ENCODE measurements around the gene SBK1.

The SBK1 gene

GRCh38 chr16:28258567-28258966 lies 33.8 kb upstream of the SBK1 start:
- DNase-seq (ENCODE audit: extremely low spot score) = no peak

GRCh38 chr16:28259091-28259780 lies 33.1 kb upstream of the SBK1 start:
- CTCF ChIA-PET = no interaction called here
- POLR2A ChIA-PET = no interaction called here
- DNase-seq (ENCODE audit: extremely low spot score) = no peak
- TF ChIP-seq TARDBP (IDR thresholded peaks at IDR 0.05) (no peak), FOXM1 (IDR thresholded peaks at IDR 0.05; ENCODE audit: borderline replicate concordance) (no peak), SUZ12 (IDR thresholded peaks at IDR 0.05) (no peak), ZNF384 (IDR thresholded peaks at IDR 0.05) (no peak), FOXK2 (IDR thresholded peaks at IDR 0.05) (no peak), ARNT (IDR thresholded peaks at IDR 0.05) (no peak), SP1 (IDR thresholded peaks at IDR 0.05) (no peak), PKNOX1 (IDR thresholded peaks at IDR 0.05) (no peak), ELF4 (IDR thresholded peaks at IDR 0.05) (no peak)

More at GRCh38 chr16:28258567-28258966, 33.8 kb upstream of the SBK1 start:
- ChIA-PET POLR2A (no interaction called here), CTCF (no interaction called here)
- no peak for TF ChIP-seq PKNOX1 (IDR thresholded peaks at IDR 0.05)
- TF ChIP-seq ZNF384 (IDR thresholded peaks at IDR 0.05) = no peak
- TF ChIP-seq HDGF (IDR thresholded peaks at IDR 0.05; ENCODE audit: borderline replicate concordance) = no peak
- TF ChIP-seq L3MBTL2 (conservative IDR thresholded peaks at IDR 0.05) = no peak
- no peak for TF ChIP-seq BHLHE40 (IDR thresholded peaks at IDR 0.05; ENCODE audit: borderline replicate concordance)
- no peak for TF ChIP-seq ARNT (IDR thresholded peaks at IDR 0.05)
- TF ChIP-seq FOXM1 (IDR thresholded peaks at IDR 0.05; ENCODE audit: borderline replicate concordance) = no peak
- no peak for TF ChIP-seq ELF4 (IDR thresholded peaks at IDR 0.05)
- no peak for TF ChIP-seq FOXA1 (IDR thresholded peaks at IDR 0.05)
- TF ChIP-seq LEF1 (IDR thresholded peaks at IDR 0.05; ENCODE audit: borderline replicate concordance) = no peak

- DNase-seq (ENCODE audit: extremely low spot score) = no peak
- ChIA-PET CTCF (no interaction called here), POLR2A (no interaction called here)
- no peak for TF ChIP-seq CTBP1 (IDR thresholded peaks at IDR 0.05; ENCODE audit: borderline replicate concordance)
- no peak for TF ChIP-seq FOXK2 (IDR thresholded peaks at IDR 0.05)
- TF ChIP-seq FOXM1 (IDR thresholded peaks at IDR 0.05; ENCODE audit: borderline replicate concordance) = no peak
- TF ChIP-seq NFRKB (IDR thresholded peaks at IDR 0.05) = no peak
- no peak for TF ChIP-seq TARDBP (IDR thresholded peaks at IDR 0.05)
- no peak for TF ChIP-seq SP1 (IDR thresholded peaks at IDR 0.05)
- no peak for TF ChIP-seq ZNF384 (IDR thresholded peaks at IDR 0.05)
- no peak for TF ChIP-seq HDGF (IDR thresholded peaks at IDR 0.05; ENCODE audit: borderline replicate concordance)
- TF ChIP-seq PKNOX1 (IDR thresholded peaks at IDR 0.05) = no peak
- no peak for TF ChIP-seq L3MBTL2 (conservative IDR thresholded peaks at IDR 0.05)
- no peak for TF ChIP-seq SUZ12 (IDR thresholded peaks at IDR 0.05)
- TF ChIP-seq ELF4 (IDR thresholded peaks at IDR 0.05) = no peak
- TF ChIP-seq LEF1 (IDR thresholded peaks at IDR 0.05; ENCODE audit: borderline replicate concordance) = no peak
- TF ChIP-seq ARNT (IDR thresholded peaks at IDR 0.05) = no peak
- no peak for TF ChIP-seq BHLHE40 (IDR thresholded peaks at IDR 0.05; ENCODE audit: borderline replicate concordance)
- no peak for TF ChIP-seq FOXA1 (IDR thresholded peaks at IDR 0.05)
Observed at GRCh38 chr16:28259781-28260150, 32.6 kb upstream of the SBK1 start.

GRCh38 chr16:28260193-28260592 lies 32.1 kb upstream of the SBK1 start:
- DNase-seq (ENCODE audit: extremely low spot score) = no peak
- no peak for TF ChIP-seq L3MBTL2 (conservative IDR thresholded peaks at IDR 0.05)
- TF ChIP-seq HDGF (IDR thresholded peaks at IDR 0.05; ENCODE audit: borderline replicate concordance) = no peak
- TF ChIP-seq FOXM1 (IDR thresholded peaks at IDR 0.05; ENCODE audit: borderline replicate concordance) = no peak
- no peak for TF ChIP-seq FOXA1 (IDR thresholded peaks at IDR 0.05)
- TF ChIP-seq CTBP1 (IDR thresholded peaks at IDR 0.05; ENCODE audit: borderline replicate concordance) = no peak
- no peak for TF ChIP-seq BHLHE40 (IDR thresholded peaks at IDR 0.05; ENCODE audit: borderline replicate concordance)
- no peak for TF ChIP-seq FOXK2 (IDR thresholded peaks at IDR 0.05)
- TF ChIP-seq ZNF384 (IDR thresholded peaks at IDR 0.05) = no peak
- TF ChIP-seq ELF4 (IDR thresholded peaks at IDR 0.05) = no peak
- TF ChIP-seq PKNOX1 (IDR thresholded peaks at IDR 0.05) = no peak
- TF ChIP-seq TARDBP (IDR thresholded peaks at IDR 0.05) = no peak
- TF ChIP-seq NFRKB (IDR thresholded peaks at IDR 0.05) = no peak
- no peak for TF ChIP-seq SP1 (IDR thresholded peaks at IDR 0.05)
- POLR2A ChIA-PET = no interaction called here
- CTCF ChIA-PET = no interaction called here

- TF ChIP-seq SP1 (IDR thresholded peaks at IDR 0.05) (no peak), PKNOX1 (IDR thresholded peaks at IDR 0.05) (no peak)
- no peak for DNase-seq (ENCODE audit: extremely low spot score)
- CTCF ChIA-PET = no interaction called here
- POLR2A ChIA-PET = no interaction called here
Observed at GRCh38 chr16:28261942-28262341, 30.4 kb upstream of the SBK1 start.

Measured in HEK293T (cell line).